SK-N-SH treated with all-trans-retinoic acid at 6 μM for 48 hours (cell line): ENCODE results near the gene RRM2.

Experiments
- BACH2 ChIP-seq: fragments of 250-450 bp; sonication (Bioruptor Pico); IDR thresholded peaks from 2 replicates; pipeline ENCODE4 v1.9.0; 2021; ENCODE audit warnings: mild to moderate bottlenecking, borderline replicate concordance
- ESRRG ChIP-seq: fragments of 250-450 bp; sonication (Bioruptor Pico); IDR thresholded peaks from 2 replicates; pipeline ENCODE4 v1.6.1; 2021; ENCODE audit warnings: mild to moderate bottlenecking
- OSR1 ChIP-seq: fragments of 250-450 bp; sonication (Bioruptor Pico); IDR thresholded peaks from 2 replicates; pipeline ENCODE4 v1.8.0; 2022; ENCODE audit warnings: moderate library complexity, mild to moderate bottlenecking, inconsistent platforms
- ZNF8 ChIP-seq: fragments of 450-650 bp; formaldehyde crosslinking; IDR thresholded peaks from 2 replicates; pipeline ENCODE4 v1.5.0; 2020; ENCODE audit warnings: mild to moderate bottlenecking, moderate library complexity
- TF ChIP-seq, protein P1 (sequence below): fragments of 250-450 bp; sonication (Bioruptor Pico); IDR thresholded peaks from 2 replicates; pipeline ENCODE4 v1.5.1; 2020; ENCODE audit warnings: low read depth, mild to moderate bottlenecking, moderate library complexity
- TF ChIP-seq, protein P2 (sequence below): fragments of 250-450 bp; sonication (Bioruptor Pico); IDR thresholded peaks from 2 replicates; pipeline ENCODE4 v1.8.0; 2020; ENCODE audit warnings: mild to moderate bottlenecking, moderate library complexity, borderline replicate concordance
- TF ChIP-seq, protein P3 (sequence below): fragments of 250-450 bp; sonication (Bioruptor Pico); IDR thresholded peaks from 2 replicates; pipeline ENCODE4 v1.8.0; 2021; ENCODE audit warnings: low read depth, mild to moderate bottlenecking, moderate library complexity, borderline replicate concordance

DNA sequence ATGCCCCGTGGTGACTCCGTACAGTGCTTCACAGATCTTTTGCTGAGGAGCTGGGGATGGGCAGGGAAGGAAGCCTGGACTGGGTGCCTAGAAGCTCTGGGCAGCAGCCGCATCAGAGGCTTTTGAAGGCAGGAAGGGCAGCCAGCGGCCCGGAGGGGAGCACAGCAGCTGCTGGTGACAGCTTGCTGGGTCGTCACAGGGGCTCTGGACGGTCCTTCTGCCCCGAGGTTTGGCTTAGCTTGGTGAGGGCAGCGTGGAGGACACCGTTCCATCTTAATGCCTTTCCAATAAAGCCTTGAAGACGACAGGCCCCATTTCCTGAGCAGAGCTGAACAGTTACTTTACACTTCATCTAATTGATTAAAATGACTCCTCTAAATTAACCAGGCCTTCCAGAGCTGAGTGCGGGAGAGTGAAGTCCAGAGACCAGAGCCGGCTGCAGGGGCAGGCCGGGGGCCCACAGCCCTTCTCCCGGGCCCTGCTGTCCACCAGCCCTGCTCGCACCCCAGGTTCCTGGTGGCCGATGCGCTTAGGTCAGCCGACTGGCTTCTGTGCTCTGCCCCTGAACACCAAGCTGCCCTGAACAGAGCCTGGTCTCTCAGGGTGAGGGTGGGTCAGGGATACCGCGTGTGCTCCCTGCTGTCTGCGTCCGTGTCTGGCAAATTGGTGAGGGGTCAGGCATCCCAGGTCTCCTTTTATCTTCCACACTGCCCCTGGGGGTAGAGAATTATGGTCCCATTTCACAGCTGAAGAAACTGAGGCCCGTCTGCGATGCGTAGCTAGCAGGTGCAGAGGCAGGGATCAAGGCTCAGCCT lies 43.5 kb downstream of the RRM2 start:
- TF ChIP-seq, protein P1, sequence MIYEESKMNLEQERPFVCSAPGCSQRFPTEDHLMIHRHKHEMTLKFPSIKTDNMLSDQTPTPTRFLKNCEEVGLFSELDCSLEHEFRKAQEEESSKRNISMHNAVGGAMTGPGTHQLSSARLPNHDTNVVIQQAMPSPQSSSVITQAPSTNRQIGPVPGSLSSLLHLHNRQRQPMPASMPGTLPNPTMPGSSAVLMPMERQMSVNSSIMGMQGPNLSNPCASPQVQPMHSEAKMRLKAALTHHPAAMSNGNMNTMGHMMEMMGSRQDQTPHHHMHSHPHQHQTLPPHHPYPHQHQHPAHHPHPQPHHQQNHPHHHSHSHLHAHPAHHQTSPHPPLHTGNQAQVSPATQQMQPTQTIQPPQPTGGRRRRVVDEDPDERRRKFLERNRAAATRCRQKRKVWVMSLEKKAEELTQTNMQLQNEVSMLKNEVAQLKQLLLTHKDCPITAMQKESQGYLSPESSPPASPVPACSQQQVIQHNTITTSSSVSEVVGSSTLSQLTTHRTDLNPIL, result no peak
- TF ChIP-seq BACH2 (CRISPR knock-in tag) (no peak), OSR1 (no peak), ESRRG (CRISPR knock-in tag) (no peak), ZNF8 (CRISPR knock-in tag) (no peak)
- TF ChIP-seq, protein P2, sequence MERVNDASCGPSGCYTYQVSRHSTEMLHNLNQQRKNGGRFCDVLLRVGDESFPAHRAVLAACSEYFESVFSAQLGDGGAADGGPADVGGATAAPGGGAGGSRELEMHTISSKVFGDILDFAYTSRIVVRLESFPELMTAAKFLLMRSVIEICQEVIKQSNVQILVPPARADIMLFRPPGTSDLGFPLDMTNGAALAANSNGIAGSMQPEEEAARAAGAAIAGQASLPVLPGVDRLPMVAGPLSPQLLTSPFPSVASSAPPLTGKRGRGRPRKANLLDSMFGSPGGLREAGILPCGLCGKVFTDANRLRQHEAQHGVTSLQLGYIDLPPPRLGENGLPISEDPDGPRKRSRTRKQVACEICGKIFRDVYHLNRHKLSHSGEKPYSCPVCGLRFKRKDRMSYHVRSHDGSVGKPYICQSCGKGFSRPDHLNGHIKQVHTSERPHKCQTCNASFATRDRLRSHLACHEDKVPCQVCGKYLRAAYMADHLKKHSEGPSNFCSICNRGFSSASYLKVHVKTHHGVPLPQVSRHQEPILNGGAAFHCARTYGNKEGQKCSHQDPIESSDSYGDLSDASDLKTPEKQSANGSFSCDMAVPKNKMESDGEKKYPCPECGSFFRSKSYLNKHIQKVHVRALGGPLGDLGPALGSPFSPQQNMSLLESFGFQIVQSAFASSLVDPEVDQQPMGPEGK (CRISPR knock-in tag), result no peak
- TF ChIP-seq, protein P3, sequence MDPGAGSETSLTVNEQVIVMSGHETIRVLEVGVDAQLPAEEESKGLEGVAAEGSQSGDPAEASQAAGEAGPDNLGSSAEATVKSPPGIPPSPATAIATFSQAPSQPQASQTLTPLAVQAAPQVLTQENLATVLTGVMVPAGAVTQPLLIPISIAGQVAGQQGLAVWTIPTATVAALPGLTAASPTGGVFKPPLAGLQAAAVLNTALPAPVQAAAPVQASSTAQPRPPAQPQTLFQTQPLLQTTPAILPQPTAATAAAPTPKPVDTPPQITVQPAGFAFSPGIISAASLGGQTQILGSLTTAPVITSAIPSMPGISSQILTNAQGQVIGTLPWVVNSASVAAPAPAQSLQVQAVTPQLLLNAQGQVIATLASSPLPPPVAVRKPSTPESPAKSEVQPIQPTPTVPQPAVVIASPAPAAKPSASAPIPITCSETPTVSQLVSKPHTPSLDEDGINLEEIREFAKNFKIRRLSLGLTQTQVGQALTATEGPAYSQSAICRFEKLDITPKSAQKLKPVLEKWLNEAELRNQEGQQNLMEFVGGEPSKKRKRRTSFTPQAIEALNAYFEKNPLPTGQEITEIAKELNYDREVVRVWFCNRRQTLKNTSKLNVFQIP (CRISPR knock-in tag), result no peak
